Lung (tissue), 12 donors: ENCODE data around the gene ITGBL1. TPM values are rescaled to one million over a fixed set of nuclear protein-coding genes. Genes with fewer than 3 reads are reported as not detected.

Experiments used
- ATAC-seq: fragments of 200-7000 bp; cut with Tn5 transposase; one replicate; pipeline ENCODE4 v1.9.1; 2020; ENCODE audit warnings: moderate number of reproducible peaks; ENCODE audit not compliant: insufficient read depth, low FRiP score
- DNase-seq, 3 donors: peaks; one replicate each; pipeline ENCODE4 v3.0.0-alpha.2; 2013 to 2017
- H3K27ac ChIP-seq, 2 donors: one replicate each; pipeline ENCODE4 v1.5.1; 2013; ENCODE audit warnings: mild to moderate bottlenecking in 2 of 2, moderate library complexity in 2 of 2, control low read depth in 1 of 2, inconsistent platforms in 1 of 2, low read depth in 1 of 2, low read length in 1 of 2
- H3K27me3 ChIP-seq, 3 donors: one replicate each; pipeline ENCODE4 v1.5.1; 2013; ENCODE audit warnings: low read length in 2 of 3; ENCODE audit not compliant: control insufficient read depth in 3 of 3, insufficient read depth in 3 of 3
- H3K36me3 ChIP-seq, 4 donors: one replicate each; pipeline ENCODE4 v1.5.1; 2013; ENCODE audit warnings: low read length in 4 of 4, mild to moderate bottlenecking in 1 of 4, moderate library complexity in 1 of 4; ENCODE audit not compliant: control insufficient read depth in 4 of 4, insufficient read depth in 4 of 4
- H3K4me1 ChIP-seq, 5 donors: one replicate each; pipeline ENCODE4 v1.5.1; 2013; ENCODE audit warnings: low read length in 5 of 5, mild to moderate bottlenecking in 2 of 5, moderate library complexity in 1 of 5; ENCODE audit not compliant: control insufficient read depth in 5 of 5, insufficient read depth in 5 of 5
- H3K4me3 ChIP-seq: one replicate; pipeline ENCODE4 v1.5.1; 2013; ENCODE audit warnings: mild to moderate bottlenecking, control low read depth, moderate library complexity
- H3K9ac ChIP-seq, 2 donors: one replicate each; pipeline ENCODE4 v1.5.1; 2013; ENCODE audit warnings: low read length in 2 of 2, control low read depth in 1 of 2; ENCODE audit not compliant: insufficient read depth in 1 of 2
- H3K9me3 ChIP-seq, 4 donors: one replicate each; pipeline ENCODE4 v1.5.1; 2013; ENCODE audit warnings: low read length in 3 of 4, mild to moderate bottlenecking in 1 of 4, moderate library complexity in 1 of 4; ENCODE audit not compliant: control insufficient read depth in 4 of 4, insufficient read depth in 3 of 4
- WGBS, 2 donors: extraction: QIAGEN DNeasy Blood & Tissue Kit; methylation state at CpG; one replicate each; pipeline ENCODE4 v1.1.7; 2013; 5-methylcytosine and 5-hydroxymethylcytosine counted together
- polyA plus RNA-seq, 2 donors: library from polyadenylated mRNA; stranded (reverse); fragments of 200-250 nt; gene quantifications; one replicate each; pipeline ENCODE4 v1.2.1, GENCODE V29; 2013
- total RNA-seq, 2 donors: library from RNA; depleted of rRNA in 1 of 2; stranded (reverse); fragments of >200 nt in 1 of 2; gene quantifications; one replicate each; pipeline ENCODE4 v1.2.1, GENCODE V29; 2014 to 2021
- TF ChIP-seq, protein P1 (sequence below): IDR thresholded peaks from 2 replicates; pipeline ENCODE4 v1.5.1; 2012; ENCODE audit warnings: mild to moderate bottlenecking; ENCODE audit errors: control extremely low read depth, extremely low read depth
- donor health status: control.
- donor health status: control.
- donor health status: Bipolar disorder and iron deficiency.
- donor health status: healthy.
- donor health status: DM: yes; HTN: yes; CAD: no.

ITGBL1 gene
- total and polyA plus RNA-seq, 4 donors = 1.1 to 7.2 (median 4.0) TPM

- ATAC-seq = no peak
- no peaks in the 10 kb centered on the region for H3K36me3 ChIP-seq
- H3K27me3 ChIP-seq = no peaks in the 10 kb centered on the region
- H3K9ac ChIP-seq = no peak overlapping the region
- H3K4me1 ChIP-seq = no peaks in the 10 kb centered on the region
- no peaks in the 10 kb centered on the region for H3K9me3 ChIP-seq
- TF ChIP-seq, protein P1, sequence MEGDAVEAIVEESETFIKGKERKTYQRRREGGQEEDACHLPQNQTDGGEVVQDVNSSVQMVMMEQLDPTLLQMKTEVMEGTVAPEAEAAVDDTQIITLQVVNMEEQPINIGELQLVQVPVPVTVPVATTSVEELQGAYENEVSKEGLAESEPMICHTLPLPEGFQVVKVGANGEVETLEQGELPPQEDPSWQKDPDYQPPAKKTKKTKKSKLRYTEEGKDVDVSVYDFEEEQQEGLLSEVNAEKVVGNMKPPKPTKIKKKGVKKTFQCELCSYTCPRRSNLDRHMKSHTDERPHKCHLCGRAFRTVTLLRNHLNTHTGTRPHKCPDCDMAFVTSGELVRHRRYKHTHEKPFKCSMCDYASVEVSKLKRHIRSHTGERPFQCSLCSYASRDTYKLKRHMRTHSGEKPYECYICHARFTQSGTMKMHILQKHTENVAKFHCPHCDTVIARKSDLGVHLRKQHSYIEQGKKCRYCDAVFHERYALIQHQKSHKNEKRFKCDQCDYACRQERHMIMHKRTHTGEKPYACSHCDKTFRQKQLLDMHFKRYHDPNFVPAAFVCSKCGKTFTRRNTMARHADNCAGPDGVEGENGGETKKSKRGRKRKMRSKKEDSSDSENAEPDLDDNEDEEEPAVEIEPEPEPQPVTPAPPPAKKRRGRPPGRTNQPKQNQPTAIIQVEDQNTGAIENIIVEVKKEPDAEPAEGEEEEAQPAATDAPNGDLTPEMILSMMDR = no peak
- no peak for DNase-seq
- no peak overlapping the region for H3K27ac ChIP-seq
- no peak overlapping the region for H3K4me3 ChIP-seq
Observed at GRCh38 chr13:101527130-101527529, 74.7 kb downstream of the ITGBL1 start.

DNA sequence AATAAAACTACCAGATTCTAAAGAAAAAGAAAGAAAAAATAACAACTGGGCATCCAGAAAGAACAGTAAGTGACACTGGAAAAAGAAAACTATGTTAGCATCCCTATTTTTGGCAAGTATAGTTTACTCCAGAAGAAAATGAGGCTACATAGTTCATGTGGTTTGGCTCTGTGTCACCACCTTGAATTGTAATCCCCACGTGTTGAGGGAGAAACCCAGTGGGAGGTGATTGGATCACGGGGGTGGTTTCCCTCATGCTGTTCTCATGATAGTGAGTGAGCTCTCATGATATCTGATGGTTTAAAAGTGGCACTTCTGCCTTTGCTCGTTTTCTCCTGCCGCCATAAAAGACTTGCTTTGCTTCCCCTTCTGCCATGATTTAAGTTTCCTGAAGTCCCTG lies 76.9 kb downstream of the ITGBL1 start:
- TF ChIP-seq, protein P1 = no peak
- H3K36me3 ChIP-seq = no peaks in the 10 kb centered on the region
- no peaks in the 10 kb centered on the region for H3K4me1 ChIP-seq
- H3K27ac ChIP-seq = no peak overlapping the region
- no peaks in the 10 kb centered on the region for H3K27me3 ChIP-seq
- no peak overlapping the region for H3K9ac ChIP-seq
- DNase-seq (no peak), ATAC-seq (no peak)
- no peaks in the 10 kb centered on the region for H3K9me3 ChIP-seq
- WGBS, 2 donors = 26 to 35% methylated on average over 4 of the region's 4 CpGs
- H3K4me3 ChIP-seq = no peak overlapping the region

DNA sequence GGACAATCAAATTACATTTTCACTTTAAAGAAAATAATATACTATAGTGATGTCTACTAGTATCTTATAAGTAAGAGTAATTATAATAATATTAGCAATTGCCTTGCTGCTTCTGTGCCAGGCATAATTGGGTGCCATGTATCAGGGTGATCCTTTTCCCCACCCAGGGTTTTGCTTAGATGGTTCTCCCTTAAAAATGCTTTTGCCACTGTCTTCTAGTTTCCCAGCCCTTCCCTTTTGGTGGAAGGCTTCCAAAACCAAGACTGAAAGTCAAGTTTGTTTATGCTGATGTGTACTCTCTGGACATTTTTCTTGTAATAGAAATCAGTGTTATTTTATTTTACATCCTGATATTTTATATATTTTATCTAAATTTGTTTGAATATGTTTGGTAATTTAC lies 77.8 kb downstream of the ITGBL1 start:
- Histone ChIP-seq H3K4me1 (no peaks in the 10 kb centered on the region), H3K27ac (no peak overlapping the region), H3K36me3 (no peaks in the 10 kb centered on the region), H3K9me3 (no peaks in the 10 kb centered on the region), H3K27me3 (no peaks in the 10 kb centered on the region), H3K4me3 (no peak overlapping the region), H3K9ac (no peak overlapping the region)
- no peak for ATAC-seq
- TF ChIP-seq, protein P1 = no peak
- no peak for DNase-seq

- no peak overlapping the region for H3K9ac ChIP-seq
- H3K27me3 ChIP-seq = no peaks in the 10 kb centered on the region
- 88 to 93% methylated on average over 1 of the region's 1 CpG for WGBS, 2 donors
- TF ChIP-seq, protein P1 = no peak
- ATAC-seq (no peak), DNase-seq (no peak)
- H3K36me3 ChIP-seq = no peaks in the 10 kb centered on the region
- H3K4me3 ChIP-seq = no peak overlapping the region
- H3K27ac ChIP-seq = no peak overlapping the region
- no peaks in the 10 kb centered on the region for H3K4me1 ChIP-seq
- no peaks in the 10 kb centered on the region for H3K9me3 ChIP-seq
Observed at GRCh38 chr13:101535192-101535746, 82.8 kb downstream of the ITGBL1 start.
